Trophoblast cell (in vitro differentiated cells and primary cell): Measurements from ENCODE around the gene MN1.

Experiments used
- DNase-seq, 2 donors: peaks; one replicate each; pipeline ENCODE4 v3.0.0-alpha.2; 2016
- H2AFZ ChIP-seq: 2 replicates; pipeline ENCODE4 v1.6.1; 2013; ENCODE audit warnings: low read length, moderate library complexity, mild to moderate bottlenecking; ENCODE audit not compliant: insufficient read depth, poor library complexity
- H2AK5ac ChIP-seq: 2 replicates; pipeline ENCODE4 v1.6.1; 2013; ENCODE audit warnings: mild to moderate bottlenecking, low read length
- H2BK120ac ChIP-seq: 2 replicates; pipeline ENCODE4 v1.6.1; 2013; ENCODE audit warnings: low read length, mild to moderate bottlenecking, moderate library complexity; ENCODE audit not compliant: insufficient read depth, poor library complexity
- H2BK12ac ChIP-seq: 2 replicates; pipeline ENCODE4 v1.6.1; 2013; ENCODE audit warnings: mild to moderate bottlenecking, low read length, moderate library complexity
- H2BK5ac ChIP-seq: 2 replicates; pipeline ENCODE4 v1.6.1; 2013; ENCODE audit warnings: low read length, low read depth, moderate library complexity, mild to moderate bottlenecking; ENCODE audit not compliant: poor library complexity
- H3K14ac ChIP-seq: 2 replicates; pipeline ENCODE4 v1.6.1; 2013; ENCODE audit warnings: mild to moderate bottlenecking, low read length
- H3K18ac ChIP-seq: 2 replicates; pipeline ENCODE4 v1.6.1; 2013; ENCODE audit warnings: mild to moderate bottlenecking, low read length
- H3K23ac ChIP-seq: 2 replicates; pipeline ENCODE4 v1.6.1; 2013; ENCODE audit warnings: low read length
- H3K27ac ChIP-seq: 2 replicates; pipeline ENCODE4 v1.5.1; 2013; ENCODE audit warnings: low read depth, mild to moderate bottlenecking, inconsistent platforms, low read length, moderate library complexity
- H3K27me3 ChIP-seq: 2 replicates; pipeline ENCODE4 v1.6.1; 2013; ENCODE audit warnings: inconsistent platforms, mild to moderate bottlenecking, low read length, moderate library complexity; ENCODE audit not compliant: insufficient read depth
- H3K36me3 ChIP-seq, 2 experiments: 1 replicate in 1 of 2; 2 replicates in 1 of 2; pipeline ENCODE4 v1.6.1; 2013; ENCODE audit warnings: low read length in 2 of 2, mild to moderate bottlenecking in 2 of 2, moderate library complexity in 1 of 2; ENCODE audit not compliant: insufficient read depth in 2 of 2, control insufficient read depth in 1 of 2
- H3K4ac ChIP-seq: 2 replicates; pipeline ENCODE4 v1.6.1; 2013; ENCODE audit warnings: low read depth, mild to moderate bottlenecking, low read length, moderate library complexity
- H3K4me1 ChIP-seq, 2 experiments: 1 replicate in 1 of 2; 2 replicates in 1 of 2; pipeline ENCODE4 v1.6.1; 2013; ENCODE audit warnings: low read length in 2 of 2, mild to moderate bottlenecking in 2 of 2, moderate library complexity in 1 of 2; ENCODE audit not compliant: insufficient read depth in 2 of 2, control insufficient read depth in 1 of 2
- H3K4me2 ChIP-seq: 2 replicates; pipeline ENCODE4 v1.6.1; 2013; ENCODE audit warnings: inconsistent platforms, mild to moderate bottlenecking, low read length, moderate library complexity
- H3K4me3 ChIP-seq: 2 replicates; pipeline ENCODE4 v1.5.1; 2013; ENCODE audit warnings: mild to moderate bottlenecking, low read depth, low read length, inconsistent platforms
- H3K79me1 ChIP-seq: one replicate; pipeline ENCODE4 v1.6.1; 2013; ENCODE audit warnings: low read length
- H3K79me2 ChIP-seq: 2 replicates; pipeline ENCODE4 v1.6.1; 2013; ENCODE audit warnings: low read length, mild to moderate bottlenecking; ENCODE audit not compliant: control insufficient read depth, insufficient read depth, poor library complexity
- H3K9ac ChIP-seq: 2 replicates; pipeline ENCODE4 v1.6.1; 2013; ENCODE audit warnings: mild to moderate bottlenecking, low read length
- H3K9me3 ChIP-seq: 2 replicates; pipeline ENCODE4 v1.6.1; 2013; ENCODE audit warnings: low read depth, mild to moderate bottlenecking, control low read depth, inconsistent platforms, low read length; ENCODE audit not compliant: insufficient read depth
- H4K12ac ChIP-seq: 2 replicates; pipeline ENCODE4 v1.6.1; 2013; ENCODE audit warnings: low read depth, mild to moderate bottlenecking, low read length, moderate library complexity
- H4K8ac ChIP-seq: 2 replicates; pipeline ENCODE4 v1.6.1; 2013; ENCODE audit warnings: low read depth, mild to moderate bottlenecking, low read length, moderate library complexity
- H4K91ac ChIP-seq: one replicate; pipeline ENCODE4 v1.6.1; 2013; ENCODE audit warnings: low read depth, mild to moderate bottlenecking, low read length, moderate library complexity
- WGBS: extraction: QIAGEN DNeasy Blood & Tissue Kit; methylation state at CpG from one replicate; pipeline ENCODE4 v1.1.7; 2013; ENCODE audit warnings: missing lambda C conversion rate; ENCODE audit not compliant: insufficient read length, insufficient coverage; ENCODE audit errors: extremely low coverage; 5-methylcytosine and 5-hydroxymethylcytosine counted together

Gene MN1

GRCh38 chr22:27764722-27765236 lies 36.8 kb downstream of the MN1 start:
- Histone ChIP-seq H3K14ac (no peak overlapping the region), H2BK5ac (no peak overlapping the region), H2BK12ac (no peak overlapping the region), H3K4me2 (no peak overlapping the region), H3K9ac (no peak overlapping the region), H3K4me3 (no peak overlapping the region), H2BK120ac (no peak overlapping the region), H3K79me2 (no peaks in the 10 kb centered on the region), H3K36me3 (no peaks in the 10 kb centered on the region), H4K12ac (no peak overlapping the region), H4K91ac (no peak overlapping the region), H3K27ac (no peak overlapping the region), H3K9me3 (no peaks in the 10 kb centered on the region), H3K79me1 (no peaks in the 10 kb centered on the region), H3K27me3 (no peaks in the 10 kb centered on the region), H4K8ac (no peak overlapping the region), H2AK5ac (no peak overlapping the region), H3K18ac (no peak overlapping the region), H2AFZ (no peak overlapping the region), H3K4me1 (no peaks in the 10 kb centered on the region), H3K23ac (no peak overlapping the region), H3K4ac (no peak overlapping the region)
- no peak for DNase-seq
- no CpG with 5 or more reads among the region's 3 CpGs for WGBS

DNA sequence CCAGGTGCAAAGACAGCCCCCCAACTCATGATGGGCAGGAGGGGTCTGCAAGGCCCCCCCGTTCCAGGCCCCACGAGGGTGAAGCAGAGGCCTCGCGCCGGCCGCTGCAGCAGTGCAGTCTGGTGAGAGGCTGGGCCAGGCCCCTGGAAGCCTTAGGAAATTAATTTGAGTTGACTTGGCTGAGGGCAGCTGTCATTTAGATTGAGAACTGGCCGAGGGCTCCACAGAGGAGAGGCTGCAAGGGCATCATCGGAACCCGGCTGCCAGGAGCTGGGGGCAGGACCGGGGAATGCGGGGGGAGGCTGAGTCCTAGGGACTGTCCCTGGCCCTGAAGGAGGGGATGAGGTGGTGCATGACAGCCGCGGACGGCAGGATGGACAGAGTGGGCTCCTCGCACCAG lies 39.9 kb downstream of the MN1 start:
- no peak overlapping the region for H3K27ac ChIP-seq
- no peak overlapping the region for H4K12ac ChIP-seq
- no peaks in the 10 kb centered on the region for H3K36me3 ChIP-seq
- DNase-seq = no peak
- no peak overlapping the region for H2BK5ac ChIP-seq
- H3K4me2 ChIP-seq = no peak overlapping the region
- no peaks in the 10 kb centered on the region for H3K79me2 ChIP-seq
- no peak overlapping the region for H3K18ac ChIP-seq
- no peak overlapping the region for H3K9ac ChIP-seq
- no peak overlapping the region for H3K14ac ChIP-seq
- H3K4me1 ChIP-seq = peaks cover 0 to 2% of the 10 kb centered on the region in 2 experiments
- no peaks in the 10 kb centered on the region for H3K9me3 ChIP-seq
- no peaks in the 10 kb centered on the region for H3K79me1 ChIP-seq
- no peak overlapping the region for H2BK120ac ChIP-seq
- H2AK5ac ChIP-seq = no peak overlapping the region
- H3K4me3 ChIP-seq = no peak overlapping the region
- H2BK12ac ChIP-seq = no peak overlapping the region
- no peak overlapping the region for H4K91ac ChIP-seq
- no peak overlapping the region for H2AFZ ChIP-seq
- H4K8ac ChIP-seq = no peak overlapping the region
- no CpG with 5 or more reads among the region's 15 CpGs for WGBS
- H3K27me3 ChIP-seq = no peaks in the 10 kb centered on the region
- no peak overlapping the region for H3K4ac ChIP-seq
- H3K23ac ChIP-seq = no peak overlapping the region

- Histone ChIP-seq H3K18ac (no peak overlapping the region), H3K27me3 (no peaks in the 10 kb centered on the region), H3K79me1 (no peaks in the 10 kb centered on the region), H3K23ac (no peak overlapping the region), H3K9ac (no peak overlapping the region), H3K36me3 (no peaks in the 10 kb centered on the region), H2BK12ac (no peak overlapping the region), H3K79me2 (no peaks in the 10 kb centered on the region), H3K9me3 (no peaks in the 10 kb centered on the region), H3K4me3 (no peak overlapping the region), H3K27ac (no peak overlapping the region), H2BK5ac (no peak overlapping the region), H3K4me2 (no peak overlapping the region), H4K91ac (no peak overlapping the region), H2BK120ac (no peak overlapping the region), H2AFZ (no peak overlapping the region), H4K8ac (no peak overlapping the region), H3K4me1 (peaks cover 0 to 2% of the 10 kb centered on the region in 2 experiments), H3K4ac (no peak overlapping the region), H3K14ac (no peak overlapping the region), H2AK5ac (no peak overlapping the region), H4K12ac (no peak overlapping the region)
- DNase-seq = no peak
- 100% methylated on average over 1 of the region's 7 CpGs for WGBS
Observed at GRCh38 chr22:27761000-27761399, 40.6 kb downstream of the MN1 start.

DNA sequence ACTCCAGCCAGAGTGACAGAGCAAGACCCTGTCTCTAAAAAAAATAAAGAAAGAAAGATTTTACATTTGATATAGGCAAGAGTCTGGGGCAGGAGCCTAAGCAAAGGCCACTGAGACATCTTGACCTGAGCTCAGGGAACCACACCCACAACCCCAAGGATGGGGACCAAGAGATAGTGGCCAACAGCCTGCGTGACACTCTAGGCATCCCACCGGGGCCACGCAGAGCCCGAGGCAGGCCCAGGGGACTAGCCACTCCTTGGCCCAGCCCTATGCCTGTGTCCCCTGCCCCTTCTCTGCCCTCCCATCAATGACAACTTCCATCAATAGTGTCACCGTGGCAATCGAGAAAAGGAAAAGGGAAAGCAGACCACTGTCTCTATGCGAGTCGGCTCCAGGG lies 41.1 kb downstream of the MN1 start:
- H3K4me1 ChIP-seq = peaks cover 0 to 2% of the 10 kb centered on the region in 2 experiments
- no peak overlapping the region for H3K23ac ChIP-seq
- no peak overlapping the region for H4K8ac ChIP-seq
- no peak overlapping the region for H2AK5ac ChIP-seq
- no peak overlapping the region for H3K4ac ChIP-seq
- no peak overlapping the region for H4K91ac ChIP-seq
- no peak overlapping the region for H3K4me2 ChIP-seq
- no peak overlapping the region for H3K9ac ChIP-seq
- H3K14ac ChIP-seq = no peak overlapping the region
- H3K27me3 ChIP-seq = no peaks in the 10 kb centered on the region
- H3K27ac ChIP-seq = no peak overlapping the region
- H2BK12ac ChIP-seq = no peak overlapping the region
- no peak overlapping the region for H2AFZ ChIP-seq
- no peaks in the 10 kb centered on the region for H3K79me1 ChIP-seq
- no peaks in the 10 kb centered on the region for H3K36me3 ChIP-seq
- no peak for DNase-seq
- H2BK5ac ChIP-seq = no peak overlapping the region
- no peak overlapping the region for H2BK120ac ChIP-seq
- H3K9me3 ChIP-seq = no peaks in the 10 kb centered on the region
- WGBS = no CpG with 5 or more reads among the region's 8 CpGs
- no peaks in the 10 kb centered on the region for H3K79me2 ChIP-seq
- H3K18ac ChIP-seq = no peak overlapping the region
- H4K12ac ChIP-seq = no peak overlapping the region
- no peak overlapping the region for H3K4me3 ChIP-seq
